SK-N-SH (cell line): ENCODE data around the gene CHRND. TPM values are rescaled to one million over a fixed set of nuclear protein-coding genes. Genes with fewer than 3 reads are reported as not detected.

Experiments used
- CTCF ChIA-PET: fragments of 300-600, 350-600 bp; formaldehyde crosslinking; extraction: SDS; loops from one replicate; lab custom pipeline; 2021; lab: Yijun Ruan, JAX
- POLR2A ChIA-PET: fragments of 350-600 bp; sonication (Branson Sonifier 250); formaldehyde crosslinking; extraction: SDS; loops from one replicate; lab custom pipeline; 2020; ENCODE audit warnings: antibody characterized with exemption, inconsistent platforms; lab: Yijun Ruan, JAX
- DNase-seq: peaks from one replicate; pipeline ENCODE4 v3.0.0; 2012
- H2AFZ ChIP-seq: fragments of 200-600 bp; sonication (generic); 2 replicates; pipeline ENCODE4 v1.8.1; 2016; ENCODE audit warnings: antibody characterized with exemption, mild to moderate bottlenecking, low read depth
- H3F3A ChIP-seq: fragments of 200-600 bp; sonication (generic); replicated peaks from 2 replicates; pipeline ENCODE3; 2016; ENCODE audit warnings: antibody characterized with exemption, mild to moderate bottlenecking; ENCODE audit not compliant: insufficient read depth
- H3K27ac ChIP-seq, 2 experiments: fragments of 200-500 bp in 1 of 2; fragments of 200-600 bp in 1 of 2; sonication (Bioruptor generic) in 1 of 2; sonication (generic), shearing (Covaris generic) in 1 of 2; 2 replicates each; pipeline versions ENCODE4 v1.5.1 to v1.6.1; 2014 to 2016; ENCODE audit warnings: low read depth in 2 of 2, inconsistent platforms in 1 of 2, low read length in 1 of 2, mild to moderate bottlenecking in 1 of 2, mixed read lengths in 1 of 2
- H3K27me3 ChIP-seq: fragments of 200-600 bp; sonication (generic), shearing (Covaris generic); 2 replicates; pipeline ENCODE4 v1.6.1; 2016; ENCODE audit warnings: mixed run types; ENCODE audit not compliant: insufficient read depth
- H3K36me3 ChIP-seq, 2 experiments: fragments of 200-500 bp in 1 of 2; fragments of 200-600 bp in 1 of 2; sonication (Bioruptor generic) in 1 of 2; sonication (generic) in 1 of 2; replicated peaks in 1 of 2; 2 replicates each; pipeline versions ENCODE3 to v1.5.1; 2014 to 2016; ENCODE audit warnings: low read length in 1 of 2, mild to moderate bottlenecking in 1 of 2; ENCODE audit not compliant: insufficient read depth in 2 of 2, control insufficient read depth in 1 of 2
- H3K4me1 ChIP-seq, 2 experiments: fragments of 200-500 bp in 1 of 2; fragments of 200-600 bp in 1 of 2; sonication (Bioruptor generic) in 1 of 2; sonication (generic), shearing (Covaris generic) in 1 of 2; 2 replicates each; pipeline versions ENCODE4 v1.5.1 to v1.6.1; 2014 to 2016; ENCODE audit warnings: low read depth in 1 of 2, low read length in 1 of 2, mixed run types in 1 of 2; ENCODE audit not compliant: insufficient read depth in 2 of 2, control insufficient read depth in 1 of 2
- H3K4me2 ChIP-seq: fragments of 200-600 bp; sonication (generic), shearing (Covaris generic); 2 replicates; pipeline ENCODE4 v1.6.1; 2017; ENCODE audit warnings: mixed run types
- H3K4me3 ChIP-seq, 2 experiments: fragments of 200-500 bp in 1 of 2; fragments of 200-600 bp in 1 of 2; sonication (Bioruptor generic) in 1 of 2; sonication (generic), shearing (Covaris generic) in 1 of 2; 2 replicates each; pipeline versions ENCODE4 v1.5.1 to v1.8.1; 2014 to 2016; ENCODE audit warnings: low read depth in 2 of 2, inconsistent platforms in 1 of 2, low read length in 1 of 2, mild to moderate bottlenecking in 1 of 2, mixed read lengths in 1 of 2, moderate library complexity in 1 of 2
- H3K79me2 ChIP-seq: fragments of 200-600 bp; sonication (generic); 2 replicates; pipeline ENCODE4 v1.8.1; 2017; ENCODE audit warnings: mild to moderate bottlenecking; ENCODE audit not compliant: insufficient read depth
- H3K9ac ChIP-seq: fragments of 200-600 bp; sonication (generic); 2 replicates; pipeline ENCODE4 v1.6.1; 2017; ENCODE audit warnings: mixed run types
- H3K9me2 ChIP-seq: fragments of 200-600 bp; sonication (generic); 2 replicates; pipeline ENCODE4 v1.6.1; 2017; ENCODE audit warnings: mixed run types
- H3K9me3 ChIP-seq: fragments of 200-600 bp; sonication (generic); 2 replicates; pipeline ENCODE4 v1.6.1; 2017; ENCODE audit warnings: mixed run types, mild to moderate bottlenecking, moderate library complexity
- H4K20me1 ChIP-seq: fragments of 200-600 bp; sonication (generic); 2 replicates; pipeline ENCODE4 v1.6.1; 2017; ENCODE audit warnings: mild to moderate bottlenecking, mixed run types; ENCODE audit not compliant: insufficient read depth
- CHD2 ChIP-seq: fragments of 150-350 bp; IDR thresholded peaks from 2 replicates; pipeline ENCODE4 v1.6.1; 2018; ENCODE audit warnings: low read length; ENCODE audit not compliant: partially characterized antibody
- EP300 ChIP-seq, 2 experiments: IDR thresholded peaks; 2 replicates each; pipeline versions ENCODE4 v1.4.0 to v1.6.1; 2012; ENCODE audit warnings: borderline replicate concordance in 1 of 2, low read depth in 1 of 2, low read length in 1 of 2
- FOXJ3 ChIP-seq: sonication (generic); formaldehyde crosslinking; IDR thresholded peaks from 2 replicates; pipeline ENCODE4 v1.5.1; 2020; ENCODE audit warnings: mild to moderate bottlenecking, missing genetic modification reagents
- FOXM1 ChIP-seq: IDR thresholded peaks from 2 replicates; pipeline ENCODE4 v1.4.0; 2012; ENCODE audit warnings: low read depth, mild to moderate bottlenecking
- JUND ChIP-seq: IDR thresholded peaks from 2 replicates; pipeline ENCODE4 v1.4.0; 2012
- MEF2A ChIP-seq: IDR thresholded peaks from 2 replicates; pipeline ENCODE4 v1.4.0; 2012; ENCODE audit warnings: low read depth, borderline replicate concordance
- MXI1 ChIP-seq: IDR thresholded peaks from 2 replicates; pipeline ENCODE4 v1.6.1; 2012; ENCODE audit warnings: mild to moderate bottlenecking, low read depth, low read length, improper control_type of control experiment
- NFIC ChIP-seq: IDR thresholded peaks from 2 replicates; pipeline ENCODE4 v1.4.0; 2012; ENCODE audit warnings: borderline replicate concordance
- RCOR1 ChIP-seq: fragments of 150-350 bp; IDR thresholded peaks from 2 replicates; pipeline ENCODE4 v1.6.1; 2017; ENCODE audit warnings: antibody characterized with exemption, low read length
- RXRA ChIP-seq: IDR thresholded peaks from 2 replicates; pipeline ENCODE4 v1.4.0; 2012; ENCODE audit warnings: low read depth, mild to moderate bottlenecking, borderline replicate concordance
- SMC3 ChIP-seq: IDR thresholded peaks from 2 replicates; pipeline ENCODE4 v1.6.1; 2012; ENCODE audit warnings: low read depth, low read length, improper control_type of control experiment
- TCF12 ChIP-seq: IDR thresholded peaks from 2 replicates; pipeline ENCODE4 v1.4.0; 2012
- YY1 ChIP-seq: IDR thresholded peaks from 2 replicates; pipeline ENCODE4 v1.4.0; 2012; ENCODE audit warnings: low read depth, mild to moderate bottlenecking
- WGBS: methylation state at CpG from one replicate; pipeline ENCODE4 v1.1.6; 2017; ENCODE audit warnings: low lambda C conversion rate; 5-methylcytosine and 5-hydroxymethylcytosine counted together
- polyA plus RNA-seq, 3 experiments: library from polyadenylated mRNA; depleted of rRNA; stranded (reverse); fragments of >200 nt; gene quantifications; 2 replicates each; pipeline ENCODE4 v1.2.3, GENCODE V29; 2012
- TF ChIP-seq, protein P1 (sequence below): IDR thresholded peaks from 2 replicates; pipeline ENCODE4 v1.4.0; 2012; ENCODE audit warnings: low read depth, borderline replicate concordance
- TF ChIP-seq, protein P2 (sequence below): IDR thresholded peaks from 2 replicates; pipeline ENCODE4 v1.4.0; 2012; ENCODE audit warnings: low read depth, borderline replicate concordance
- TF ChIP-seq, protein P3 (sequence below): fragments of 200-600 bp; sonication (generic); IDR thresholded peaks from 2 replicates; pipeline ENCODE4 v1.6.1; 2017; ENCODE audit warnings: antibody characterized with exemption, mild to moderate bottlenecking, moderate library complexity

The CHRND gene
- polyA plus RNA-seq, 1 of the 3 experiments (the other 2 are of a cell fraction): 0.12 TPM

- CTCF ChIA-PET: interaction anchor here (0.6 to 1.1 kb wide), 3 partner anchors 21 to 40 kb away, joined by 3 to 5 read pairs (median 3); no protein-coding TSS in a partner anchor
- H3K27me3 ChIP-seq: peaks cover 18% of the 10 kb centered on the region
Measured at GRCh38 chr2:232483923-232484627, 41.9 kb upstream of the CHRND start.

DNA sequence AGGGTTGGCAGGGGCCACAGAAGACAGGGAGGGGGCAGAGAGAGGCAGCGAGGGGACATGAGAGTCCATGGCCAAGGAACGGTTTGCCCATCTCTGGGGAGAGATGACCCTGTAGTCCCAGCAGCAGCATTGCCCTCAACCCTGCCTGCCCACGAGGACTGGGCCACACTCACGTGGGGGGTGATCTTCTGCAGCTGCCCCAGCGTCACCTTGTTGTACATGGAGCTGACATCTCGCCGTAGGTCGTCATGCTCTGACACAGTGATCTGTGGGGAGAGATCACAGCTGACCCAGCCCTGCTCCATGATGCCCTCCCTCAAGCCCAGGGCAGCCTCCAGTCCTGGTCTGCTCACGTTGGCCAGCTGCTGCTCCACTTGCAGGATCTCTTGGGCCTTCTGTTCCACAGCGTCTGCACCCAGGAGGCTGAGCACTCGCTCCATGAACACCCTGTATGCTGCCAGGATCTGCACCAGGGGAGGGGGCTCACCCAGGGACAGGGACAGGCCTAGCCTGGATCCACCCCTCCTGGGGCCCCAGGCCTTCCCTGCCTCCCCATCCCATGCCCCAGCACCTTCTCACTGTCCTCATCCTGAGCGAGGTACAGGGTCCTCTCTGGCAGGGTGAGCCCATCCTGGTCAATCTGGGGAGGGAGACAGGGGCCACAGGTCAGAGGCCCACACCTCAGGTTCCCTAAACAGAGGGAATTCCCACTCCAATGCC is 41.2 kb upstream of the CHRND start:
- WGBS: 53% methylated on average over 4 of the region's 12 CpGs
- CTCF ChIA-PET: interaction anchor here (0.8 to 1.4 kb wide), 3 partner anchors 11 to 40 kb away, joined by 3 to 4 read pairs (median 4); no protein-coding TSS in a partner anchor
- Histone ChIP-seq H3K4me1 (peaks cover 0 to 2% of the 10 kb centered on the region in 2 experiments; a peak in 1 of 4 replicates), H3K36me3 (no peaks in the 10 kb centered on the region), H4K20me1 (no peaks in the 10 kb centered on the region), H3K79me2 (no peaks in the 10 kb centered on the region), H3K4me2 (no peak overlapping the region), H2AFZ (no peak overlapping the region)
- DNase-seq: peak; percentile 14
- no peak for TF ChIP-seq FOXJ3 (CRISPR knock-in tag)
- TF ChIP-seq MXI1: no peak
- no peak for TF ChIP-seq RXRA
- TF ChIP-seq, protein P1, sequence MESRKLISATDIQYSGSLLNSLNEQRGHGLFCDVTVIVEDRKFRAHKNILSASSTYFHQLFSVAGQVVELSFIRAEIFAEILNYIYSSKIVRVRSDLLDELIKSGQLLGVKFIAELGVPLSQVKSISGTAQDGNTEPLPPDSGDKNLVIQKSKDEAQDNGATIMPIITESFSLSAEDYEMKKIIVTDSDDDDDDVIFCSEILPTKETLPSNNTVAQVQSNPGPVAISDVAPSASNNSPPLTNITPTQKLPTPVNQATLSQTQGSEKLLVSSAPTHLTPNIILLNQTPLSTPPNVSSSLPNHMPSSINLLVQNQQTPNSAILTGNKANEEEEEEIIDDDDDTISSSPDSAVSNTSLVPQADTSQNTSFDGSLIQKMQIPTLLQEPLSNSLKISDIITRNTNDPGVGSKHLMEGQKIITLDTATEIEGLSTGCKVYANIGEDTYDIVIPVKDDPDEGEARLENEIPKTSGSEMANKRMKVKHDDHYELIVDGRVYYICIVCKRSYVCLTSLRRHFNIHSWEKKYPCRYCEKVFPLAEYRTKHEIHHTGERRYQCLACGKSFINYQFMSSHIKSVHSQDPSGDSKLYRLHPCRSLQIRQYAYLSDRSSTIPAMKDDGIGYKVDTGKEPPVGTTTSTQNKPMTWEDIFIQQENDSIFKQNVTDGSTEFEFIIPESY: no peak
- no peak for TF ChIP-seq RCOR1
- TF ChIP-seq EP300 (IDR thresholded peaks at IDR 0.05; ENCODE audit: borderline replicate concordance in 1 of 2, low read depth in 1 of 2, low read length in 1 of 2): no peak
- no peak for TF ChIP-seq YY1
- no peak for TF ChIP-seq NFIC
- no peak for TF ChIP-seq CHD2
- no peak for TF ChIP-seq SMC3
- TF ChIP-seq TCF12: no peak
- no peak for TF ChIP-seq JUND
- no peak for TF ChIP-seq MEF2A
- TF ChIP-seq, protein P2, sequence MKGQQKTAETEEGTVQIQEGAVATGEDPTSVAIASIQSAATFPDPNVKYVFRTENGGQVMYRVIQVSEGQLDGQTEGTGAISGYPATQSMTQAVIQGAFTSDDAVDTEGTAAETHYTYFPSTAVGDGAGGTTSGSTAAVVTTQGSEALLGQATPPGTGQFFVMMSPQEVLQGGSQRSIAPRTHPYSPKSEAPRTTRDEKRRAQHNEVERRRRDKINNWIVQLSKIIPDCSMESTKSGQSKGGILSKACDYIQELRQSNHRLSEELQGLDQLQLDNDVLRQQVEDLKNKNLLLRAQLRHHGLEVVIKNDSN: no peak
- no peak for TF ChIP-seq FOXM1
- TF ChIP-seq, all 33 proteins: peak for 0
- Histone ChIP-seq H3K27me3 (peaks cover 18% of the 10 kb centered on the region), H3K27ac (no peak overlapping the region), H3K9me3 (no peaks in the 10 kb centered on the region), H3F3A (no peaks in the 10 kb centered on the region), H3K4me3 (no peak overlapping the region), H3K9ac (no peak overlapping the region), H3K9me2 (no peaks in the 10 kb centered on the region)
- POLR2A ChIA-PET: no interaction called here

More at GRCh38 chr2:232483923-232484627, 41.9 kb upstream of the CHRND start:
- Histone ChIP-seq H3K9ac (no peak overlapping the region), H3K4me3 (no peak overlapping the region), H3K9me2 (no peaks in the 10 kb centered on the region), H3K4me1 (peaks cover 0 to 2% of the 10 kb centered on the region in 2 experiments; a peak in 1 of 4 replicates), H2AFZ (no peak overlapping the region), H3K9me3 (no peaks in the 10 kb centered on the region), H3K36me3 (no peaks in the 10 kb centered on the region), H3K27ac (no peak overlapping the region), H4K20me1 (no peaks in the 10 kb centered on the region), H3K79me2 (no peaks in the 10 kb centered on the region), H3K4me2 (no peak overlapping the region), H3F3A (no peaks in the 10 kb centered on the region)
- TF ChIP-seq RCOR1: no peak
- TF ChIP-seq, protein P3, sequence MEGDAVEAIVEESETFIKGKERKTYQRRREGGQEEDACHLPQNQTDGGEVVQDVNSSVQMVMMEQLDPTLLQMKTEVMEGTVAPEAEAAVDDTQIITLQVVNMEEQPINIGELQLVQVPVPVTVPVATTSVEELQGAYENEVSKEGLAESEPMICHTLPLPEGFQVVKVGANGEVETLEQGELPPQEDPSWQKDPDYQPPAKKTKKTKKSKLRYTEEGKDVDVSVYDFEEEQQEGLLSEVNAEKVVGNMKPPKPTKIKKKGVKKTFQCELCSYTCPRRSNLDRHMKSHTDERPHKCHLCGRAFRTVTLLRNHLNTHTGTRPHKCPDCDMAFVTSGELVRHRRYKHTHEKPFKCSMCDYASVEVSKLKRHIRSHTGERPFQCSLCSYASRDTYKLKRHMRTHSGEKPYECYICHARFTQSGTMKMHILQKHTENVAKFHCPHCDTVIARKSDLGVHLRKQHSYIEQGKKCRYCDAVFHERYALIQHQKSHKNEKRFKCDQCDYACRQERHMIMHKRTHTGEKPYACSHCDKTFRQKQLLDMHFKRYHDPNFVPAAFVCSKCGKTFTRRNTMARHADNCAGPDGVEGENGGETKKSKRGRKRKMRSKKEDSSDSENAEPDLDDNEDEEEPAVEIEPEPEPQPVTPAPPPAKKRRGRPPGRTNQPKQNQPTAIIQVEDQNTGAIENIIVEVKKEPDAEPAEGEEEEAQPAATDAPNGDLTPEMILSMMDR: no peak
- no peak for DNase-seq
- POLR2A ChIA-PET: no interaction called here
- WGBS: 77% methylated on average over 15 of the region's 19 CpGs
